NT2/D1 (cell line): ENCODE data around the gene PPP1R18.
A peak's percentile ranks its signal among the peaks of the same experiment; 100 is the strongest.
"Not testable (repeated sequence)": the region's sequence is repeated elsewhere in the genome, so short reads cannot be mapped to it uniquely, and the experiment has no call there.

Experiments used
- DNase-seq: peaks from one replicate; pipeline ENCODE4 v3.0.0-alpha.2; 2011; ENCODE audit warnings: low read depth, low spot score
- H3K27me3 ChIP-seq: 2 replicates; pipeline ENCODE4 v1.6.0; 2011; ENCODE audit warnings: mild to moderate bottlenecking; ENCODE audit not compliant: insufficient read length, insufficient read depth
- H3K36me3 ChIP-seq: 2 replicates; pipeline ENCODE4 v1.6.1; 2011; ENCODE audit warnings: mild to moderate bottlenecking, low read length, mixed read lengths; ENCODE audit not compliant: insufficient read depth, insufficient read length
- H3K4me1 ChIP-seq: 2 replicates; pipeline ENCODE4 v1.5.1; 2011; ENCODE audit not compliant: insufficient read depth, insufficient read length
- H3K4me3 ChIP-seq: 2 replicates; pipeline ENCODE4 v1.5.1; 2011; ENCODE audit warnings: low read depth; ENCODE audit not compliant: insufficient read length
- H3K9ac ChIP-seq: 2 replicates; pipeline ENCODE4 v1.6.0; 2011; ENCODE audit warnings: low read depth; ENCODE audit not compliant: insufficient read length
- H3K9me3 ChIP-seq: 2 replicates; pipeline ENCODE4 v1.5.1; 2011; ENCODE audit warnings: mild to moderate bottlenecking, low read length; ENCODE audit not compliant: insufficient read depth
- SUZ12 ChIP-seq: IDR thresholded peaks from 2 replicates; pipeline ENCODE4 v1.6.1; 2011; ENCODE audit not compliant: insufficient read length, insufficient read depth; ENCODE audit errors: extremely low read depth
- YY1 ChIP-seq: IDR thresholded peaks from 2 replicates; pipeline ENCODE4 v1.6.1; 2011; ENCODE audit not compliant: insufficient read length, insufficient read depth
- ZNF274 ChIP-seq: IDR thresholded peaks from 2 replicates; pipeline ENCODE4 v1.6.1; 2011; ENCODE audit warnings: mild to moderate bottlenecking, low read depth, low read length

Gene PPP1R18

DNA sequence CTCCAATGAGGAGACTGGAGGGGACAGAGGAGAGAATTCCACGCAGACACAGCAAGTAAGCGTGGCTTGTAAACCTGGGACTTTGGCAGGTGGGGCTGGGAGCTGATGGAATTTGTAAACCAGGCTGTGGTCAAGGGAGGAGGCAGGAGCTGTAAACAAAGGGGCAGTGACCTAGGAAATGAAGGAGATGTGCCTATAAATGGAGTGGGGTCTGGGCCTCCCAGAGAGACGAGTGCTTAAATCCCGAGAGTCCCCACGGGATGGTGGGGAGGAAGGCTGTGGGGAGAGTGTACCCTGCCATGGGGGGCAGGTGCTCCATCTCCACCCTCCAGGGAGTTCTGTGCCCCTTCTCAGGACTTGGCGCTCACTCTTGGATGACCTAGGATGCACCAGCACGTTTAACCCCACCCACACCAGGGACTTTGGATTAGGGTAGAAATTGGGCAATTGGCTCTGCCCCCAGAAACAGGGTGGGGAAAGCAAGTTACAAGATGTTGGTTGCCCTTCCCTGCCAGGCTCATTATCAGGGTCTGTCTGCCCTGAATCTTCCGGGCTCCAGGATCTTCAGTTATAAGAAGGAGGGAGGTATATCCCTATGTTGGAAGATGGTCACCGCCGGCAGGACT, 9.7 kb downstream of the PPP1R18 start:
- TF ChIP-seq SUZ12 (no peak), YY1 (no peak), ZNF274 (no peak)
- no peak for DNase-seq
- H3K9ac ChIP-seq, result no peak overlapping the region
- no peaks in the 10 kb centered on the region for H3K9me3 ChIP-seq
- H3K4me1 ChIP-seq, result no peaks in the 10 kb centered on the region
- H3K27me3 ChIP-seq, result no peaks in the 10 kb centered on the region
- H3K36me3 ChIP-seq, result peaks cover 36% of the 10 kb centered on the region
- H3K4me3 ChIP-seq, result no peak overlapping the region

DNA sequence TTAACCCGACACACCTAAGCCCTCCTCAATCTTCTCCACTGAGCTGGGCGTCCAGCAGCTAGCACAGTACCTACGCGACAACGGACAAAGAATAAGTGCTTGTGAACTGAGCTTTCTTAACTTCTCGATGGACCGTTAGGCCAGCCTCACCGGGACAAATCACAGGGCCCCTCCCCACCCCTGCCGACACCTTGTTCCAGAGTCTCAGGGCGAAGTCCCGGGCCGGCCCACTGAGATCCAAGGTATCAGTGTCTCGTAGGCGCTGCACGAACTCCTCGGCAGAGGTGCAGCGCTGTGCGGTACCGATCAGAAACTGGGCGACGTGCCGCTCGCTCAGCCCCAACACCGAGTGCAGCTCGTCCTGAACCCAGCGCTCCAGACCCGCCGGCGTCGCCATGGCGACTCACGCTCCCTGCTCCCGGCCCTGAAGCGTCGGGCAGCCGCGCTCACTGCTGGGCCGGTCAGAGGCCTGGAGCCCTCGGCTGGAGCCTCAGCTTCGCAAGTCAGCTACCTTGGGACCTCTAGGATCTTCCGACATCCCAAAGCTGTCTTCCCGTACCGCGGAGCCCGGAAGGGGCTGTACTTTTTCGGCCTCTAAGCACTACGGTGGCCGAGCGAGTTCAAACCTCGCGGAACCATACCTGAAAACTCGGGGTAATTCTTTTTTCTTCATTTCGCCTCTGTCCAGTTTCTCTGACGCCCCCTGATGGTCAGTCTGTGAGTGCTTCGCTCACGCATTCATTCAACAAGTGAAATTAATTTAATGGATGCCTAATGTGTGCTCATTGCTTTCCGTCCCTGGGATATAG, 13.8 kb downstream of the PPP1R18 start, which contains the start of gene DHX16:
Gene DHX16, minus strand, starts transcription at position 562 of the 809 bp plus-strand sequence. Its CDS starts 165 bp downstream, at position 397.
- no peak for TF ChIP-seq ZNF274
- TF ChIP-seq SUZ12, result no peak
- TF ChIP-seq YY1, result no peak

DNA sequence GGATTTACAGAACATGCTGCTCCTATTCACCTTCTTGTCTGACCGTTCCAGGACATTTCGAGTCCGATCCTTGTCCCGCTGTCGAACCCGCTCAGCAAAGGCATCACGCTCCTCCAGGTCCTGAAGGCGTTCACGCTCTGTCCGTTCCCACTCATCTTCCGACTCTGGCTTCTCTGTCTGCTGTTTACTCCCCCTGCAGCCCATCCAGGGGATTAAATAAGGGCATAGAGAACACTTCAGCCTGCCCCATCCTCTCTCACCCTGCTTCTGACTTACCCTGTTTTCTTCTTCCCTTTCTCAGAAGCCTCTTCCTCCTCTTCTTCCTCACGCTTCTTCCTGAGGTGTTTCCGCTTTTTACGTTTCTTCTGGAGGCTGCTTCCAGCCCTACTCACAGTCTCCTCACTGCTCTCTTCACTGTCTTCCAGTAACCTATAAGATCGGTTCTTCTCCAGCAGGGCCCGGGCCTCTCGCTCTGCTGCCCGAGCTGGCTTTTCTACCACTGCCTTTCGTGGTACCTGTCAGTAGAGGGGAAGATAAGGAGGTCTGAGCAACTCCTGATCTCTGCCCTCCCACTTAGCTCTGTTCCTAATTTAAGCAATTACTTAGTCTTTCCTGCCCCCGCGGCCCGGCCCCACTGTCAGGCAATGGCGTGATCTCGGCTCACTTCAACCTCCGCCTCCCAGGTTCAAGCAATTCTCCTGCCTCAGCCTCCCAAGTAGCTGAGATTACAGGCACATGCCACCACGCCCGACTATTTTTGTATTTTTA, 15.5 kb downstream of the PPP1R18 start:
- H3K4me1 ChIP-seq, result no peaks in the 10 kb centered on the region
- no peak overlapping the region for H3K9ac ChIP-seq
- TF ChIP-seq YY1, result no peak
- no peak for TF ChIP-seq SUZ12
- no peak for TF ChIP-seq ZNF274
- peaks cover 32% of the 10 kb centered on the region for H3K36me3 ChIP-seq
- no peaks in the 10 kb centered on the region for H3K27me3 ChIP-seq
- H3K4me3 ChIP-seq, result no peak overlapping the region
- no peaks in the 10 kb centered on the region for H3K9me3 ChIP-seq
- DNase-seq, result no peak

More for the DNA sequence above, 13.8 kb downstream of the PPP1R18 start, which contains the start of gene DHX16:
- Histone ChIP-seq H3K9ac (peak within 1 kb of the TSS; percentile 91), H3K9me3 (no peaks in the 10 kb centered on the region), H3K4me3 (peak within 1 kb of the TSS; percentile 91), H3K27me3 (no peaks in the 10 kb centered on the region), H3K36me3 (peaks cover 40% of the 10 kb centered on the region), H3K4me1 (no peaks in the 10 kb centered on the region)
- DNase-seq, result peak; percentile 89

DNA sequence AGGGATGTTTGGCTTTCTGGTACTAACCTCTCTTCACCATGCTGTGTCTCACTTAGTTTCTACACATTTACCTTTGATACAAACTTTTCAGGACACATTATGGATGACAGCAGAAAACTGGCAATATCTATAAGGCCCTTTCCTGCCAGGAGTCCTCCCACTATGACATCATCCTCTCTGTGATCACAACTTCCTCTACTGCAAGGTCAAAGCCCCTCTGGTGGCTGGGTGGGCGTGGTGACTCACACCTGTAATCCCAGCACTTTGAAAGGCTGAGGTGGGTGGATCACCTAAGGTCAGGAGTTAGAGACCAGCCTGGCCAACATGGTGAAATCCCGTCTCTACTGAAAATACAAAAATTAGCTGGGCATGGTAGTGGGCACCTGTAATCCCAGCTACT, 20.1 kb downstream of the PPP1R18 start:
- not testable (repeated sequence) for H3K9ac ChIP-seq, H3K9me3 ChIP-seq, DNase-seq, H3K4me3 ChIP-seq, H3K4me1 ChIP-seq, H3K27me3 ChIP-seq
- peaks cover 66% of the 10 kb centered on the region for H3K36me3 ChIP-seq

DNA sequence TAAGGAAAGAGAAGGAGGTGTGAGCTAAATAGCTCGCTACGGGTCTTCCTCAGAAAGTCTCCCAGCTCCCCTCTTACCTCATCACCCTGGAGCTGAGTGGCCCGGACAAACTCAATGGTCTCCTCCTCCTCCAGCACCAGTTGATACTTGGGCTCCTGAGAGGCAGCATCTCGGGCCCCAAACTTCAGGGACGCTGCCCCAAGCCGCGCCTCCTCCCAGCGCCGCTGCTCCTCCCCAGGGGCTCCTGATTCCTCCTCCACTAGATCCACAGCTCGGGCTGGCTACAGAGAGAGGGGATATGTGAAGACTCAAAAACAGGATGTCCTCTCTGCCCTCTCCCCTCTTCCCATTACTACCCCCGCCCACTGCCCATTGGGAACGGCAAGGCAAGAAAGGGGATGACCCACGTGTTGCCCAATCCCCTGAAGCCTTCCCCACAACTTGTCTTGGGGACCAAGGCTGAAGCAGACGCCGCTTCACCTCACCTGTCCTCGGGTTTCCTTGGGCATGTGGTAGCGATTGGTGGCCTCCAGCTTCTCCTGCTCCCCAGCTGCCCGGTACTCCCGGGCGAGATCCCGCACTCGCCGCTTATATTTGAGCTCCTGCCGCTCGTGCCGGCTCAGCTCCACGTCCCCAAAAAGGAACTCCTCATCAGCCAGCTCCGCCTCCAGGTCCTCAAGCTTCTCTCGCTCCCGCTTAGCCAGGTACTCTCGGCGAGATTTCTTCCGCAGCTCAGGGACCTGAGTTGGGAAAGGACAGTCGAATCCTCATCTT, 21.3 kb downstream of the PPP1R18 start:
- no peak overlapping the region for H3K9ac ChIP-seq
- peaks cover 60% of the 10 kb centered on the region for H3K36me3 ChIP-seq
- H3K9me3 ChIP-seq, result no peaks in the 10 kb centered on the region
- TF ChIP-seq ZNF274 (no peak), YY1 (no peak), SUZ12 (no peak)
- no peaks in the 10 kb centered on the region for H3K27me3 ChIP-seq
- H3K4me3 ChIP-seq, result no peak overlapping the region
- H3K4me1 ChIP-seq, result no peaks in the 10 kb centered on the region
- DNase-seq, result no peak

DNA sequence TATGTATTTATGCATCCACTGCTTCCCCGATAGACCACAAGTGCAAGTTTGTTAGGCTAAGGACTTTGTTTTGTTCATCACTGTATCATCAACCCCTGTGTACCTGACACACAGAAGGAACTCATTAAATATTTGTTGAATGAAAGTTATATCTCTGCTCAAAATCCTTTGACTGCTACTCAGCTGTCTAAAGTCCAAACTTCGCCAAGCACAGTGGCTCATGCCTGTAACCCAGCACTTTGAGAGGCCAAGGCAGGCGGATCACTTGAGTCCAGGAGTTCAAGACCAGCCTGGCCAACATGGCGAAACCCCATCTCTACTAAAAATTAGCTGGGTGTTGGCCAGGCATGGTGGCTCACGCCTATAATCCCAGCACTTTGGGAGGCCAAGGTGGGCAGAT, 28.5 kb downstream of the PPP1R18 start:
- H3K27me3 ChIP-seq, H3K4me1 ChIP-seq, DNase-seq, H3K9me3 ChIP-seq, H3K9ac ChIP-seq, H3K4me3 ChIP-seq: not testable (repeated sequence)
- H3K36me3 ChIP-seq, result peaks cover 87% of the 10 kb centered on the region

DNA sequence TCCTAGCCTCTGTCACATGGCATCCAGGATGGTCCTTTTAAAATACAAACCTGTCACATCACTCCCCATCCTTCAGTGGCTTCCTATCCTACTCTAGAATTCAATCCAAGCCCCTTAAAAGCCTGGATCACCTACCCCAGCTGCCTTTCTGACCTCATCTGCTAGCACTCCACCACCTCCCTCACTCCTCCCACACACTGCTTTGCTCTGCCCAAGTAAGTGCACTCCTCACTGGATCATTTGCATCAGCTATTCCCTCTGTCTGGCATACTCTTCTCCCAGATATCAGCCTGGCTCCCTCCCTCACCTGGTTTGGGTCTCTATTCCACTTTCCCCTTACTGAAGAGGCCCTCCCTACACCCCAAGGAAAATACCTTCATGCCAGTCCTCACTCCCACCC, 29.0 kb downstream of the PPP1R18 start:
- Histone ChIP-seq H3K36me3 (peaks cover 87% of the 10 kb centered on the region), H3K9ac (no peak overlapping the region), H3K4me3 (no peak overlapping the region), H3K27me3 (no peaks in the 10 kb centered on the region), H3K4me1 (peaks cover 2% of the 10 kb centered on the region), H3K9me3 (no peaks in the 10 kb centered on the region)
- DNase-seq, result no peak
- no peak for TF ChIP-seq SUZ12
- no peak for TF ChIP-seq YY1
- no peak for TF ChIP-seq ZNF274
